SH-SY5Y (cell line): Measurements from ENCODE around the gene SLC46A1.

Experiments
- GATA2 ChIP-seq: IDR thresholded peaks from 2 replicates; pipeline ENCODE4 v1.6.1; 2011; ENCODE audit warnings: mild to moderate bottlenecking, low read depth, low read length
- GATA3 ChIP-seq: IDR thresholded peaks from 2 replicates; pipeline ENCODE4 v1.6.1; 2011; ENCODE audit warnings: low read depth, mild to moderate bottlenecking, low read length, moderate library complexity

DNA sequence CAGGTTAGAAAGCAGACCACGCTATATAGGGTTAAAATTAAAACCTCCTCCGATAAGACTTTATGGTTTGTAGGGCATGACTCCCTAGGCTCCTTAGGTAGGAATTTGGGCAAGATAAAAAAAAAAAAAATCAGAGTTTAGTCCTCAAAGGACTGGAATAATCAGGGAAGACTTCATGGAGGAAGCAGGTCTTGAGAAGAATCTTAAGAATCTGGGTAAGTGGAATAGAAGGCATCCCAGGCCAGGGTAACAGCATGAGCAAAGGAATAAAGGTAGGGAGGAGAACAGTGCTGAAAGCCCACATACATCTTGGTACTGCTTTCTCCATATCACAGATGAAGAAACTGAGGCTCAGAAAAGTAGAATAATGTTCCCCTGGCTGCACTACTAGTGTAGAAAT is 15.4 kb downstream of the SLC46A1 start:
- no peak for TF ChIP-seq GATA3
- TF ChIP-seq GATA2 = no peak
